CD14-positive monocyte (primary cell): Measurements from ENCODE around the gene KRT13. TPM values are rescaled to one million over a fixed set of nuclear protein-coding genes. Genes with fewer than 3 reads are reported as not detected.

ENCODE experiments used
- DNase-seq, 3 donors: peaks; one replicate each; pipeline ENCODE4 v3.0.0-alpha.2; 2011 to 2022
- H2AFZ ChIP-seq: 2 replicates; pipeline ENCODE4 v1.6.0; 2012; ENCODE audit warnings: mild to moderate bottlenecking, low read depth, low read length, inconsistent platforms; ENCODE audit not compliant: insufficient read depth, poor library complexity, severe bottlenecking
- H3K27ac ChIP-seq, 2 donors: 1 replicate in 1 of 2; 2 replicates in 1 of 2; pipeline ENCODE4 v1.5.1; 2012 to 2013; ENCODE audit warnings: low read length in 2 of 2, control low read depth in 1 of 2, inconsistent platforms in 1 of 2, low read depth in 1 of 2, mild to moderate bottlenecking in 1 of 2
- H3K27me3 ChIP-seq, 2 donors: one replicate each; pipeline versions ENCODE4 v1.6.0 to v1.6.1; 2011 to 2013; ENCODE audit warnings: low read length in 2 of 2; ENCODE audit not compliant: control insufficient read depth in 2 of 2, insufficient read depth in 2 of 2
- H3K36me3 ChIP-seq, 2 donors: replicated peaks in 1 of 2; 1 replicate in 1 of 2; 2 replicates in 1 of 2; pipeline versions ENCODE4 v1.5.1 to v1.6.1; 2012 to 2013; ENCODE audit warnings: low read length in 2 of 2, control low read depth in 1 of 2, inconsistent platforms in 1 of 2, mild to moderate bottlenecking in 1 of 2; ENCODE audit not compliant: insufficient read depth in 2 of 2, control insufficient read depth in 1 of 2
- H3K4me1 ChIP-seq, 2 donors: 1 replicate in 1 of 2; 2 replicates in 1 of 2; pipeline versions ENCODE4 v1.5.1 to v1.6.1; 2012 to 2013; ENCODE audit warnings: low read length in 2 of 2, control low read depth in 1 of 2, inconsistent platforms in 1 of 2, mild to moderate bottlenecking in 1 of 2, moderate library complexity in 1 of 2; ENCODE audit not compliant: insufficient read depth in 2 of 2, control insufficient read depth in 1 of 2
- H3K4me2 ChIP-seq: replicated peaks from 2 replicates; pipeline ENCODE3; 2012; ENCODE audit warnings: low read length, moderate library complexity, mild to moderate bottlenecking; ENCODE audit not compliant: poor library complexity, severe bottlenecking; ENCODE audit errors: extremely low read depth
- H3K4me3 ChIP-seq, 3 experiments: fragments of 200-600 bp in 1 of 3; sonication (generic) in 1 of 3; replicated peaks in 1 of 3; 1 replicate in 2 of 3; 2 replicates in 1 of 3; pipeline ENCODE4 v1.5.1; 2011 to 2013; ENCODE audit warnings: low read length in 3 of 3, mild to moderate bottlenecking in 3 of 3, control low read depth in 2 of 3, low read depth in 2 of 3, inconsistent platforms in 1 of 3, moderate library complexity in 1 of 3
- H3K79me2 ChIP-seq: 2 replicates; pipeline ENCODE4 v1.6.0; 2012; ENCODE audit warnings: mild to moderate bottlenecking, control low read depth, inconsistent platforms, low read length, moderate library complexity; ENCODE audit not compliant: insufficient read depth
- H3K9ac ChIP-seq: 2 replicates; pipeline ENCODE4 v1.6.0; 2017; ENCODE audit warnings: low read length, mild to moderate bottlenecking; ENCODE audit not compliant: insufficient read depth, poor library complexity, severe bottlenecking
- H3K9me3 ChIP-seq, 2 donors: replicated peaks in 1 of 2; 1 replicate in 1 of 2; 2 replicates in 1 of 2; pipeline versions ENCODE4 v1.5.1 to v1.6.1; 2012 to 2013; ENCODE audit warnings: low read length in 2 of 2, control low read depth in 1 of 2; ENCODE audit not compliant: control insufficient read depth in 1 of 2, insufficient read depth in 1 of 2
- H4K20me1 ChIP-seq: 2 replicates; pipeline ENCODE4 v1.6.0; 2012; ENCODE audit warnings: mild to moderate bottlenecking, low read length, control low read depth, moderate library complexity; ENCODE audit not compliant: insufficient read depth
- H3K27ac Mint-ChIP-seq, 7 donors: one replicate each; pipeline ENCODE4 v1.8.0; 2020; ENCODE audit warnings: mild to moderate bottlenecking in 7 of 7, mixed read lengths in 7 of 7, moderate library complexity in 6 of 7, inconsistent platforms in 2 of 7
- H3K27me3 Mint-ChIP-seq, 3 donors: one replicate each; pipeline ENCODE4 v1.8.0; 2021 to 2022; ENCODE audit warnings: low read depth in 3 of 3, mild to moderate bottlenecking in 3 of 3, mixed read lengths in 3 of 3, moderate library complexity in 3 of 3, inconsistent platforms in 1 of 3
- H3K36me3 Mint-ChIP-seq, 2 donors: one replicate each; pipeline ENCODE4 v1.8.0; 2020; ENCODE audit warnings: mixed read lengths in 2 of 2, inconsistent platforms in 1 of 2, mild to moderate bottlenecking in 1 of 2
- H3K4me1 Mint-ChIP-seq: one replicate; pipeline ENCODE4 v1.8.0; 2020; ENCODE audit warnings: mild to moderate bottlenecking, mixed read lengths
- H3K4me3 Mint-ChIP-seq, 2 donors: one replicate each; pipeline ENCODE4 v1.8.0; 2020; ENCODE audit warnings: mild to moderate bottlenecking in 2 of 2, mixed read lengths in 2 of 2, moderate library complexity in 1 of 2
- H3K9me3 Mint-ChIP-seq, 7 donors: one replicate each; pipeline ENCODE4 v1.8.0; 2020 to 2022; ENCODE audit warnings: mixed read lengths in 7 of 7, mild to moderate bottlenecking in 6 of 7, moderate library complexity in 6 of 7, inconsistent platforms in 2 of 7
- CTCF ChIP-seq: fragments of 200-600 bp; IDR thresholded peaks from one replicate; pipeline ENCODE4 v1.8.0; 2022; ENCODE audit warnings: antibody characterized with exemption, mild to moderate bottlenecking
- WGBS: methylation state at CpG from one replicate; pipeline ENCODE4 v1.1.5; 2013; ENCODE audit warnings: missing lambda C conversion rate; ENCODE audit not compliant: insufficient coverage; 5-methylcytosine and 5-hydroxymethylcytosine counted together
- intact Hi-C, 2 donors: fragments of 100-400 bp; cut with micrococcal nuclease; formaldehyde crosslinking; loops; one replicate each; pipeline versions ENCODE4 v1.15.0 to v1.15.1; 2023
- polyA plus RNA-seq, 3 donors: library from polyadenylated mRNA; depleted of rRNA in 1 of 3; unstranded in 2 of 3; stranded (reverse) in 1 of 3; fragments of 300-500 nt in 2 of 3; fragments of >200 nt in 1 of 3; fragmentation: Illumina TruSeq in 2 of 3; gene quantifications; 1 replicate in 2 of 3; 2 replicates in 1 of 3; pipeline ENCODE4 v1.2.3, GENCODE V29; 2012 to 2021

The KRT13 gene
- polyA plus RNA-seq, 3 donors, result not detected

GRCh38 chr17:41464682-41465081 lies 40.7 kb downstream of the KRT13 start:
- Histone ChIP-seq H3K4me1 (no peaks in the 10 kb centered on the region), H4K20me1 (no peaks in the 10 kb centered on the region), H2AFZ (no peak overlapping the region), H3K79me2 (no peaks in the 10 kb centered on the region), H3K4me2 (no peak overlapping the region), H3K9ac (no peak overlapping the region), H3K4me3 (no peak overlapping the region), H3K36me3 (no peaks in the 10 kb centered on the region), H3K27me3 (peaks cover 0 to 3% of the 10 kb centered on the region in 2 donors), H3K9me3 (no peaks in the 10 kb centered on the region), H3K27ac (no peak overlapping the region)
- DNase-seq, result no peak
- 63% methylated on average over 3 of the region's 6 CpGs for WGBS
- TF ChIP-seq CTCF, result no peak
- H3K36me3 Mint-ChIP-seq, result no peaks in the 10 kb centered on the region
- H3K9me3 Mint-ChIP-seq, result peaks cover 0 to 5% (median 0%) of the 10 kb centered on the region in 7 donors
- no peaks in the 10 kb centered on the region for H3K4me1 Mint-ChIP-seq
- peak overlapping the region in 1 of 7 donors; percentile 42 for H3K27ac Mint-ChIP-seq
- peaks cover 6 to 16% (median 13%) of the 10 kb centered on the region in 3 donors for H3K27me3 Mint-ChIP-seq
- no peak overlapping the region for H3K4me3 Mint-ChIP-seq
- intact Hi-C loops, result no loop called here

- peaks cover 6 to 14% (median 12%) of the 10 kb centered on the region in 3 donors for H3K27me3 Mint-ChIP-seq
- Histone ChIP-seq H2AFZ (no peak overlapping the region), H3K4me1 (no peaks in the 10 kb centered on the region), H3K27ac (no peak overlapping the region), H3K27me3 (peaks cover 0 to 3% of the 10 kb centered on the region in 2 donors), H3K9ac (no peak overlapping the region), H3K9me3 (no peaks in the 10 kb centered on the region), H3K79me2 (no peaks in the 10 kb centered on the region), H4K20me1 (no peaks in the 10 kb centered on the region), H3K36me3 (no peaks in the 10 kb centered on the region), H3K4me3 (no peak overlapping the region), H3K4me2 (no peak overlapping the region)
- peaks cover 0 to 5% (median 0%) of the 10 kb centered on the region in 7 donors for H3K9me3 Mint-ChIP-seq
- no peak for DNase-seq
- H3K4me3 Mint-ChIP-seq, result no peak overlapping the region
- H3K4me1 Mint-ChIP-seq, result no peaks in the 10 kb centered on the region
- no peak overlapping the region for H3K27ac Mint-ChIP-seq
- TF ChIP-seq CTCF, result no peak
- H3K36me3 Mint-ChIP-seq, result no peaks in the 10 kb centered on the region
- 95% methylated on average over 11 of the region's 11 CpGs for WGBS
- intact Hi-C loops, result no loop called here
These were observed 41.2 kb downstream of the KRT13 start for GRCh38 chr17:41464173-41464572.
